SK-N-SH treated with all-trans-retinoic acid at 6 μM for 48 hours (cell line): ENCODE data around the gene PPWD1.

ENCODE experiments used
- CREB5 ChIP-seq: fragments of 250-450 bp; sonication (Bioruptor Pico); IDR thresholded peaks from 2 replicates; pipeline ENCODE4 v1.5.1; 2020; ENCODE audit warnings: low read depth, mild to moderate bottlenecking, moderate library complexity
- ESRRG ChIP-seq: fragments of 250-450 bp; sonication (Bioruptor Pico); IDR thresholded peaks from 2 replicates; pipeline ENCODE4 v1.6.1; 2021; ENCODE audit warnings: mild to moderate bottlenecking
- PATZ1 ChIP-seq: fragments of 250-450 bp; sonication (Bioruptor Pico); IDR thresholded peaks from 2 replicates; pipeline ENCODE4 v1.8.0; 2020; ENCODE audit warnings: mild to moderate bottlenecking, moderate library complexity, borderline replicate concordance
- RARB ChIP-seq: fragments of 250-450 bp; sonication (Bioruptor Pico); IDR thresholded peaks from 2 replicates; pipeline ENCODE4 v1.8.0; 2021; ENCODE audit warnings: mild to moderate bottlenecking, moderate library complexity
- ZFP3 ChIP-seq: fragments of 250-450 bp; sonication (Bioruptor Pico); IDR thresholded peaks from 2 replicates; pipeline ENCODE4 v1.5.0; 2020; ENCODE audit warnings: mild to moderate bottlenecking, moderate library complexity
- ZNF565 ChIP-seq: fragments of 450-650 bp; formaldehyde crosslinking; conservative IDR thresholded peaks from 2 replicates; pipeline ENCODE4 v1.5.0; 2020; ENCODE audit warnings: low read depth, mild to moderate bottlenecking, moderate library complexity
- ZNF70 ChIP-seq: fragments of 450-650 bp; formaldehyde crosslinking; IDR thresholded peaks from 2 replicates; pipeline ENCODE4 v1.5.0; 2020; ENCODE audit warnings: mild to moderate bottlenecking, moderate library complexity
- ZNF8 ChIP-seq: fragments of 450-650 bp; formaldehyde crosslinking; IDR thresholded peaks from 2 replicates; pipeline ENCODE4 v1.5.0; 2020; ENCODE audit warnings: mild to moderate bottlenecking, moderate library complexity

- no peak for TF ChIP-seq CREB5 (CRISPR knock-in tag)
- TF ChIP-seq ZNF565, result no peak
- TF ChIP-seq ESRRG (CRISPR knock-in tag), result no peak
- TF ChIP-seq PATZ1 (CRISPR knock-in tag), result no peak
- no peak for TF ChIP-seq ZFP3 (CRISPR knock-in tag)
- TF ChIP-seq ZNF8 (CRISPR knock-in tag), result no peak
- TF ChIP-seq RARB (CRISPR knock-in tag), result no peak
- no peak for TF ChIP-seq ZNF70 (CRISPR knock-in tag)
Observed at GRCh38 chr5:65546141-65546540, 17.0 kb upstream of the PPWD1 start.
